Measurements from ENCODE around the gene DUSP19. TPM values are rescaled to one million over a fixed set of nuclear protein-coding genes. Genes with fewer than 3 reads are reported as not detected.

Gene DUSP19
- total RNA-seq, 1 experiment from 2014 or later, result 3.5 TPM

DNA sequence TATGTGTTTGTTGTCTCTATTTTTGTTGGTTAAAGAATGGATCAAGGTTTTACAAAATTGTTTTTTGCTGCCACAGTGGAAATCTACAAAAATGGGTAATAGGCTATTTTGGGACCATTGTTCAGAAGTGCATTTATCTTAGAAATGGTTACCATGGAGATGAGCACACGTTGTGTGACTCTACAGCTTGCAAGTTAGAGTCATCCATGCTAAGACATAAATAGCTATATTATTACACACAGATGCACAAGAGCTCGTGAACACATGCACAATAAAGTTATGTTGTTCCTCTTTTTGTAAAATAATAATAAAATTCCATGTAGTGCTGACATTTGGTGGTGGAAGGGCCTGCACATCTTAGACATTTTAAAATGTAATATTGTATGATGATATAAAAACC is 15.5 kb upstream of the DUSP19 start:
- DNase-seq (ENCODE audit: low read depth), result peak; percentile 84

DNA sequence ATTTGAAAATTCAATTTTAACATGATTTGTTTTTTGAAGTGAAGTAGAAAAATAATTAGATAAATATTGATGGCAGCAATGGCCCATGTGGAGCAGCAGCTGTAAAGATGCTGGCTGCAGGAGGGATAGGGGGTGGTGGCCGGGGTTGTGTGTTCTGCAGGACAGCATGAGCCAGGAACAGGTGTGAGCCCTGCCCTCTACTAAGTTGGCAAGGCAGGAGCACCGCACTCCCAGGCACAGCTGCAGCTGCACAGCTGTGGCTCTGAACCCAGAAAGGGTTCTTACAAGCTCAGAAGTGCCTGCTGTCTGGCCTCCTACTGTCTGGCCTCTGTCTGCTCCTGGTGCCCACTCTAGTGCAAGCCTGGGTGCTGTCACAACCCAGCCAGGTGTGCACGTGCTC is 10.0 kb upstream of the DUSP19 start:
- peak; percentile 37 for DNase-seq (ENCODE audit: low read depth)

DNA sequence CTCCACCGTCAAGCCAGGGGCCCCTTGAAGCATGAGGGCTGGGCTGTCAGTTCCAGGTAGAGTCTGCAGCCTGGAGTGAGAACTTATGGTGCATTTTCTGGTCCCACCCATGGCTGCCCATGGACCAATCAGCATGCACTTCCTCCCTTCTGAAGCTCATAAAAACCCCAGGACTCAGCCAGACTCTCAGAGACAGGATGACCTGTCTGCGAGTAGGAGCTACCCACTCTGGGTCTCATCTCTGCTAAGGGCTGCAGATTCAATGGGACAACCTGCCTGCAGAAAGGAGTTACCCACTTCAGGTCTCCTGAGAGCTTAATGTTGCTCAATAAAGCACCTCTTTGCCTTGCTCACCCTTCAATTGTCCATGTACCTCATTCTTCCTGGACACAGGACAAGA is 9.4 kb upstream of the DUSP19 start:
- DNase-seq (ENCODE audit: low read depth), result no peak

DNA sequence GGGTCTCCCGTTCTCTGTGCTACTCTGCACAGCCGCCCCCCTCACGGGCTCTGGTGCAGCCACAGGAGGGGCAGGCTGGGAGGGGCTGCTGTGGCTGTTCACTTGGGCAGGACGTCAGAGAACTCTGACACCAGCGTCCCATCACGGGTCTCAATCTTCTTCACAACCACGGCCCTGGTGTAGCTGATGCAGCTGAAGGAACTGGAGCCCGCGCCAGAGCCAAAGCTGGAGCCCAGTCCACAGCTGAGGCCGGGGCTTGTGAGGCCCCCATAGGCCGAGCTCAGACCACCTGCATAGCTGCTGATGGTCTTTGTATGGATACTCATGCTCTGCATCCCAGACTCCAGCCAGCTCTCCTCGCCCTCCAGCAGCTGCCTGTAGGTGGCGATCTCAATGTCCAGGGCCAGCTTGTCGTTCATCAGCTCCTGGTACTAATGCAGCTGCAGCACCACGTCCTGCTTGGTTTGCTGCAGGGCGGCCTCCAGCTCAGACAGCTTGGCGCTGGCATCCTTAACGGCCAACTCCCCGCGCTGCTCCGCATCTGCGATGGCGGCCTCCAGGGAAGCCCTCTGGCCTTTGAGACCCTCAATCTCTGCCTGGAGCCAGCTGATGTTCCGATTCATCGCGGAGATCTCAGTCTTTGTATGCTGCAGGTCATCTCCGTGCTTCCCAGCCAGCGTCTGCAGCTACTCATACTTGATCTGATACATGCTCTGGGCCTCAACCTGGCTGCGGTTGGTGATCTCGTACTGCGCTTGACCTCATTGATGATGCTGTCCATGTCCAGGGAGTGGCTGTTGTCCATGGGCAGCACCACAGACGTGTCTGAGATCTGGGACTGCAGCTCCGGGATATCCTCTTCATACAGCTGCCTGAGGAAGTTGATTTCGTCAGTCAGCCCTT is 7.4 kb upstream of the DUSP19 start:
- peak; percentile 19 for DNase-seq (ENCODE audit: low read depth)

DNA sequence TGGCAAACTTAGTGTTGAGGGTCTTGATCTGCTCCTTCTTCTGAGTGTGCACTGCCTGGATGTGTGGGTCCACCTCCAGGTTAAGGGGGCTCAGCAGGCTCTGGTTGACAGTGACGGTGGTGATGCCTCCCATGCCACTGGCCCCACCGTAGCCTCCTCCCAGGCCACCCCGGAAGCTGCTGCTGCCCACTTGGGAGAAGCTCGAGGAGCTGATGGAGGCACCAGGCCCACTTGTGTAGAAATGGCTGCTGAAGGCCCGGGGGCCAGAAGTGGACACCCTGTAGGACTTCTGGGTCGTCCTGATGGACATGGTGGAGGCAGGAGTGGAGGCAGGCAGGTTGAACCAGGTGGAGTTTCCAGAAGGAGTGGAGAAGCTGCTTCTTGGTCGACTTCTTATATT is 6.4 kb upstream of the DUSP19 start:
- no peak for DNase-seq (ENCODE audit: low read depth)

DNA sequence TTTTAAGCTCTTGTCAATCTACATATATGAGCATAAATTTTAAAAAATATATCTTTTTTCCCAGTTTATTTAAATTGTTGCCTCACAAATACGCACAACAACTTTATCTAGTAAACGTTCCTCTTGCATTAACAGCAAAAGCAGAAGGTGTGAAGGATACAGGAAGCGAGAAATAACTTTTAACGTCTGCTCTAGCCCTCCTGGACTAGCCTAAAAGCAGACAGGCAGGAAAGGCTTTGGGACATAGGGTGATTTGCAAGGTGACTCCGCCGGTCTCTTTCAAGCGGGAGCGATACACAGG is 434 bp upstream of the DUSP19 start:
- DNase-seq (ENCODE audit: low read depth), result no peak

DNA sequence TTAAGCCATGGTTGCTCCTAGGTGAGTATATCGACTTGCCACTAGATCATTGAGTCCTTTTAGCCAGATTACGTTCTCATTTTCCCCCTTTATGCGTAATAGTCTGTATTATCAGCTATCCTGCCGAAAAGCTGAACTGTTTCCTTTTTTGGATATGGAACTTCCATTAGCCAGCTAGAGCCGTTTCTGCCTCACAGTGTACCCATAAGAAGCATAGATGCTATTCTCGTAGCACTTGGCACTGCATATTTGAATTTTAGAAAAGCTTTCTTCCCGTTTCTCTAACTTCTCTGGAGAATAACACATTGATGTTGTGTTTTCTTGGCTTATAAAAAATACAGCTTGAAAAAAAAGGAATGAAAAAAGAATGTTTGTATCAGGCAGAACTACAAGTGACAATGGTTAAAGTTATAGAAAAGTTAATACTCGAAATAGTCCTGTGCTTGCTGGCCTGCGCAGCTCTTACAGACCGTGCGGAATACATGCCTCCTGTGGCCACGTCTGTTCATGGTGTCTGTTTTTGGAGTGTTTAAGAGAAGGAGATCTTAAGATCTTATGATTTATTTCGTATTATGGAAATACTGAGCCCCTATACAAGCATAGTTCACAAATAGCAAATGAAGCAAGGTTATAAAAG is 710 bp downstream of the DUSP19 start:
- no peak for DNase-seq (ENCODE audit: low read depth)

DNA sequence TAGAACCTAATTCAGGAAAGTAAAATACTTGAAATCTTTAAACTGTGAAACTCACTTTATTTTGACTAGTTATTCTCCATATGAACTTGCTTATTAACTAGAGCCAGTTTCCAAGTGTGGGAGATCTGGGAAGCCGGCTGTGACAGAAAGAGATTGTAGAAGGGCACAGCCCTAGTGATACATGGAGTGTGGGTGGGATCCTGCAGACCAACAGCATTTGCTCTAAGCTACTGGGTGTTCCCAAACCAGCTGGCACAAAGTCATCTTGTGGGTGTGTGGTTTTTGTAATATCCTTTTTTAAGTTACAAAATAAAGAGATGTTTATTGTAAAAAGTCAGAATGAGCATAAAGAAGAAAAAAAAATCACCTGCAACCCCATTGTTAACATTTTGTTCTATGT is 3.4 kb downstream of the DUSP19 start:
- DNase-seq (ENCODE audit: low read depth), result peak; percentile 58

DNA sequence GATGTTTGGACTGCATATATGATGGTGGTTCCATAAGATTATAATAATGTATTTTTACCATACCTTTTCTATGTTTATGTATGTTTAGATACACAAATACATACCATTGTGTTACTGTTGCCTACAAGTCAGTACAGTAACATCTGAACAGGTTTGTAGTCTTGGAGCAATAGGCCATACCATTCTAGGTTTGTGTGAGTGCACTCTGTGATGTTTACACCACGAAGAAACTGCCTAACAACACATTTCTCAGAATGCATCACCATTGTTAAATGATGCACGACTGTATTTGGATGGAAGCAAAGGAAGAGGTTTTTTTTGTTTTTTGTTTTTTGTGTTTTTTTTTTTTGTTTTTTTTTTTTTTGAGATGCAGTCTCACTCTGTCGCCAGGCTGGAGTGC is 9.5 kb downstream of the DUSP19 start:
- DNase-seq (ENCODE audit: low read depth), result no peak

DNA sequence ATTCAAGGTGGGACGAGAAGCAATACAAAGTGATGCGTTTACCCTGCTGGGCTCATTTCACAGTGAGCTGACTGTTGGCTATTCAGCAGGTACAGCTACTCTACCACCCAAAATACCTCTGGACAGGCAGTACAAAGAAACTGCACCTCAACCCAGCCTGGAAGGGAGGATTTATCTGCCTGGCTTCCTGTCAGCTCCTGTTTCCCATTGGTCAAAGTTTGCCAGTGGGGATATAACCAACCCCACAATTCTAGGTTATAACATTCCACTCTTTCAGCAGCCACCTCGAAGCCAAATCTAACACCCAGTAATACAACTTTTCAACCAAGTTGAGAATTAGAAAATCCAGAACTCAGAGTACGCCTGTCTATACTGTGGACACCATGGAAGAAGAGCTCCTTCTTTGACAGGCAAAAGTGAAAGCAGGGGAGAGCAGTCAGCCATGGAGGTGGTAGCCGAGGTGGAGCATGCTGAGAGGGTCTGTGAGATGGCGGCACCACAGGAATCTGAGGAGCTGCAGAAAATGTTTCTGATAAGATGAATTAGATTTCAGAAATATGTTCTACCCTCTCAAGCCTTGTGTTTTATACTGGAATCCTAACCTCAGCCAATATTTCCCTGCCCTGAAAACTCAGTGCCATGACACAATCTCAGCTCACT is 10.8 kb downstream of the DUSP19 start:
- no peak for DNase-seq (ENCODE audit: low read depth)

DNA sequence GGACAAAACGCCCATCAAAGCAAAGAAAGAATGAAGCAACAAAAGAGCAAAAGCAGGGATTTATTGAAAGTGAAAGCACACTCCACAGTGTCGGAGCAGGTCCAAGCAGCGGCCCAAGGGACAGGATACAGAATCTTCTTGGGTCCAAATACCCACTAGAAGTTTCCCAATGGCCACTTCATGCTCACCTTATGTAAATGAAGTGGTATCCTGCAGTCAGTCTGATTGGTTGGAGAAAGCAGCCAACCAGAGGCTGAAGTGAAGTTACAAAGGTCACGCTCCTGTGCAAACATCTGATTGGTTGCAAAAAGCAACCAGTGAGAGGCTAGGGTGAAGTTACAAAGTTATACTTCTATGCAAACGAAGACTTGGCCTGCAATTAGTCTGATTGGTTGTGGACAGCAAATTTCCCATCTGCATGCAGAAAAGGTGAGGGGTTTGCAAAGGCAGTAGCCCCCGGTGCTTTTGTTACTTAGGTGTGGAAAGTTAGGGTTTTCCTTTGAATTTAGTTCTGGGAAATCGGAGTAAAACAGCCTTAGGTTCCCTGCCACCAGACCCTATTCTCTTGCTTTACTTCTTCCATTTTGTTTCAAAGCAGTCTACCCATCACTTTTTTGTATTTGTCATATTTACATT is 12.9 kb downstream of the DUSP19 start:
- no peak for DNase-seq (ENCODE audit: low read depth)

DNA sequence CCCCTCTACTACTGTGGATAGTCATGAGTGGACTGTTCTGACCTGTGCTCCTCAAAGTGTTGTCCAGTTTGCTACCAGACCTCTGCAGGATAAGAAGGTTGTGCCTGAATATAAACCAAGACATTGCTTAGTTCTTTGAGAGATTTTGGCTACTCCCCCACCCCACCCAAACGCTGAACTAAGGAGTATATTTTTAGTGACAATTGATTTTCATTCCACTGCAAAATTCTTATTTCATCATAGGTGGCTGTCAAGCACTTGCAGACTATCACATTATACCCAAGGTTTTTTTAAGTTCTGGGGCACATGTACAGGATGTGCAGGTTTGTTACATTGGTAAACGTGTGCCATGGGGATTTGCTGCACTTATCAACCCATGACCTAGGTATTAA is 13.4 kb downstream of the DUSP19 start:
- DNase-seq (ENCODE audit: low read depth), result no peak

DNA sequence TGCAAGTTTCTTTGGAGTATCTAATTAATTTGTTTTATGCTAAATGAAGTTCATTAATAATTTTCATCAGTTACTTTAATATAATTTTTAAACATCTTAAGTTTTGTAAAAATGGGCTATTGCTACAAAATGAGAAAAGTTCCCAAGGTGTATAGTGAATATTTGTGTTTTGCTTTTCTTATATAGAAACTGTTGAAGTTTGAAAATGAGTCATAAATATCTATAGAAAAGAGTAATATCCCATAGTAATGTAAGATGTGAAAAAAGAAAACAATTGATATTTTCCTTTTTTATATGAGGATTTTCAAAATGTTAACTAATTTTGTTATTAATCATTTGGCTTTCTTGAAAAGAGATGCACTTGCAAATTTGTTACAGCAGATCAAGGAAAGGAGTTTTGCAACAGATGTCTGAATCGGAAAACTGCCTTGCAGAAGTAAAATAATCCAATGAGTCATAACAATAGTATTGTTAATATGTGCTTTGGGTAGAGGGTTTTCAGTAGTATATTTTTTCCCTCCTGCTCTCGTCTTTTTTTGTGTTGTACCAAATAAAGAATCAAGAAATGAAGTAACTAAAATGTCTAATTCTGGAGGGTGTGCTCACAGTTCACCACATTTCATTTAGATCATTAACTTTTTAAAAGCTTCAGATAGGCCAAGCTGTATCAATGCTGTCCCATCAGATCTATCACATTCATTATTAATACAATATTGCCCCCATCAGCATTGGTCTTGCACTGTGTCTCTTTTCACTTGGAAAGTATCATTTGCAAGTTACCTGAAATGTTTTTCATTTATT is 15.5 kb downstream of the DUSP19 start:
- DNase-seq (ENCODE audit: low read depth), result peak; percentile 53

DNA sequence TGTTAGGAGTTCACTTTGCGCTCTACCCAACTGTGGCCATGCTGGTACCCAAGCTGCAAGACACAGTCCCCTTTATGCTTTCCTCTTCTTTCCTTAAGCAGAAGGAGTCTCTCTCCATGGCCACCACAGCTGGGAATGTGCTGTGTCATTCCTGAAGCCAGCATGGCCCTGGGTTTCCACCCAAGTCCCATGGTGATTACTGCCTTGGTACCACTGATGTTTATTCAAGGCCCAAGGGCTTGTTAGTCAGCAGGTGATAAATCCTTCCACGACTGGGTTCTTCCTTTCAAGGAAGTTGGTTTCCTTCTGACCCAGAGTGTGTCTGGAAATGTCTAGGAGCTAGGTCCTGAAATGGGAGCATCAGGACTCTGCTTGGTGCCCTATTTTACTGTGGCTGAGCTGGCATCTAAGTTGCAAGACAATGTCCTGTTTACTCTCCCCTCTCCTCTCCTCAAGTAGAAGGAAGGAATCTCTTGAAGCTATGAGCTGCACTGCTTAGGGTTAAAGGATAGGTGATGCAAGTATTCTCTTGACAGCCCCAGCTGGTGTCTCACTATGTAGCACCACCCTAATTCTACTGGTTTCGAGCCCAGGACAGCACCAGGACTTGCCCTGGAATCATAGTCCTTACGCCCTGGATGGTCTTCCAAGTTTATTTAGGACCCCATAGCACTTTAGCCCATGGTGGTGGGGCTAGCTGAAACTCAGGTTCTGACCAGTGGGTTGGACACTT is 27.0 kb downstream of the DUSP19 start:
- peak; percentile 67 for DNase-seq (ENCODE audit: low read depth)

DNA sequence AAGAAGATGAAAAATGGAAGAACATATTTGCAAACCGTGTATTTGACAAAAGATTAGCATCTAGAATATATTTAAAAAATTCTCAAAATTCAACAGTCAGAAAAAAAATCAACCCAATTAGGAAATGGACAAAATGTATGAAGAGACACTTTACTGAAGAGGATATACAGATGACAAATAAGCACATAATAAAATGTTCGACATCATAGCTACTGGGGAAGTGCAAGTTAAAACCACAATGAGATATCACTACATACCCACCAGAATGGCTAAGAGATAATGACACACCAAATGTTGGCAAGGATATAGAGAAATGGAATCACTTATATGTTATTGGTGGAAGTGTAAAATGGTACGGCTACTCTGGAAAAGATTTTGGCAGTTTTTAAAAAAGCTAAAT is 34.0 kb downstream of the DUSP19 start:
- DNase-seq (ENCODE audit: low read depth), result no peak

DNA sequence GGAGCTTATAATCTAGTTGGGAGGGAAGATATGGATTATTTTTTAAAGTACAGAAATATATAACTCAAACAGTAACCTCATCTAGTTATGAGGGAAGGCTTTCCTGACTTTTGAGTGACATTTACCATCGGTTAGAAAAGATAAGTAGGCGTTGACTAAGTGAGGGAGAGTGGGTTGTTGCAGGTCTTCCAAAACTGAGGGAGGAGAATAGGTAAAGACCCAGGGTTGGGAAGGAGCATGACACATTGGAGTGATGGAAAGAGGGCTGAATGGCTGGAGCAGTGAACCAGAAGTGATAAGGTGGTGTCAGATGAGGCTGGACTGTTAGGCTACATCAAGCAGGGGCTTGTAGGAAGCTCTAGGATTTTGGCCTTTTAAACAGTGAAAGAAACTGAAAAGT is 35.1 kb downstream of the DUSP19 start:
- DNase-seq (ENCODE audit: low read depth), result no peak

DNA sequence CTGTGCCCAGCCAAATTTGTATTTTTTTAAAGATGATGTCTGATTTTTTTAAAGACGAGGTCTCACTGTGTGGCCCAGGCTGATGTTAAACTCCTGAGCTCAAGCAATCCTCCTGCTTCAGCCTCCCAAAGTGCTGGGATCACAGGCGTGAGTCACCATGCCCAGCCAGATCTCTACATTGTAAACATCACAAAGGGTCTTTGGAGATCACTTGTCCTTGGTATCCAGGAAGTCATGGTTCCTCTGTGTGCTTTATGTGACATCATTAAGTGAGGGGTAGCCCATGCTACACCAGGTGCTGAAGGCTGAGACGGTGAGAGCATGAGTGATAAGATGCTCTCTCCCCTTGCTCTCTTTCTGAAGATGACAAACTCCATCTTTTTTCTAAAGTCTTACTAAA is 38.7 kb downstream of the DUSP19 start:
- no peak for DNase-seq (ENCODE audit: low read depth)

DNA sequence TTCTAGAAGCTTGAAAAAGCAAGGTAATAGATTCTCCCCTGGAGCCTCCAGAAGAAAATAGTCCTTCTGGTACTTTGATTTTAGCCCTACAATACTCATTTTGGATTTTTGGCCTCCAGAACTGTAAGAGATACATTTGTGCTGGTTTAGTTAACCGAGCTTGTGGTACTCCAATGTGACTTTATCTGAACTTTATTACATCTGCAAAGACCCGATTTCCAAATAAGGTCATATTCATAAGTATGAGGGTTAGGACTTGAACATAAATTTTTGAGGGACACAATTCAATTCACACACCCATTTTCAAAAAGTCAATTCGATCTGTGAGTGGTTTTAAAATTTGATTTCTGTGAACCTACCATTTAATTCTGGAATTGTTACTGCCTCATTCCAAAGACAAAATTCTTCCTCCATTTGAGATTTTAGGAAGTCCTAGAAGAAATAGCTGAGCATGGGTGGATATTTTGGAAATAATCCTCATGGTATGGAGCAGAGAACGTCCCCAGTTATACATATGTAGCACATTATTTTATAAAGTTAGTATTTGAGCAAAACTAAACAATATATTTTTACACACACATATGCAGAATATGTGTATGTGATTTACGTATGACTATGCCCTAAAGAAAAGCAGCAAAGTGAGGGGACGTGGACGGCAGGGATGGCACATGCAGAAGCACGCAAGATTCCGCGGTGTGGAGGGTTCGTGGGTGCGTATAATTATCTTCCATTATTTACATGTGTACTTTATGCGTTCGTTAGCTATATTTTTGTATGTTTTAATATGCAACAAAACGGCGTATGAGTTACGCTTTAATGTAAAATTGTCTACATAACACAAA is 44.8 kb downstream of the DUSP19 start:
- no peak for DNase-seq (ENCODE audit: low read depth)

DNA sequence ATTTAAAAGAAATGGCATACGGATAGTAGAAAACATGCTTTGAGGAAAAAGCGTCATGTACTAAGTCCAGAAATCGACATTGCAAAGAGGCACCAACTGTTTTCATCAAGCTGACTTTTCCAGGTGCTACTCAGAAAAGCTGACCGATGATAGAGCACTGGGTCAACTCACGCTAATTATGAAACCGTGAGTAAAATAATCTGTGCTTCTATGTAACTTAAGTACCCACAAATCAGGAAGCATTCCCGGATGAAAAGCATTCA is 45.3 kb downstream of the DUSP19 start:
- DNase-seq (ENCODE audit: low read depth), result no peak

Data from LHCN-M2 (cell line).